Measurements from ENCODE around the gene SP3. TPM values are rescaled to one million over a fixed set of nuclear protein-coding genes. Genes with fewer than 3 reads are reported as not detected.

The SP3 gene
- total RNA-seq, 1 experiment from 2014 or later = 80.2 TPM

DNA sequence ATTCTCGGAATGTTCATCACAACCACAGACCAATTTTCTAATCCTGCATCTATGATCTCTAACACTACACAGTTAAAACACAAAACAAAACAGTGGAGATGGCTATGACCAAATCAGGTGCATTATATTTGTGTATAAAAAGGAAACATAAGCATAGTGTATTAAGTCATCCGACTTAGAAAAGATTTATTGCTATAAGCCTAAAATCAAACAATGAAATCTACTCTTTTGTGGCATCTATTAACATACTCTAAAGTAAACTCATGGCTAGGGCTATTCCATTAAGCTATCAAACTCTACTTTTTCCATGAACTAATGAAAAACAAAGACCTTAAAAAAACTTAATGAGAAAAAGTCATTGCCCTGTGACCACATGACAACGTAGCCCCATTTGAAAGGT, 8.7 kb downstream of the SP3 start:
- ChIA-PET POLR2A (interaction anchor here (0.6 kb wide), 1 partner anchor 12 kb away, joined by 3 read pairs; no protein-coding TSS in a partner anchor), CTCF (no interaction called here)
- in situ Hi-C loops (cut with HindIII; ENCODE audit: low pct_unique_long_range_greater_than_20kb, low sequenced_read_pairs) = no loop called here
- Histone ChIP-seq H3K9me3 (ENCODE audit: control insufficient read depth, insufficient read depth, low read depth, low read length) (peaks cover 6% of the 10 kb centered on the region; the same call in 1 of the 2 replicates), H3K4me1 (ENCODE audit: control insufficient read depth, insufficient read depth, low read length) (peaks cover 38% of the 10 kb centered on the region), H3K36me3 (ENCODE audit: control insufficient read depth, insufficient read depth, low read length) (peaks cover 20% of the 10 kb centered on the region), H3K4me3 (ENCODE audit: low read depth in 2 of 2, low read length in 2 of 2) (no peak overlapping the region), H3K27ac (ENCODE audit: low read length) (no peak overlapping the region), H3K27me3 (ENCODE audit: control insufficient read depth, insufficient read depth, low read length) (no peaks in the 10 kb centered on the region)
- no peak for ATAC-seq
- intact Hi-C loops (cut with micrococcal nuclease; ENCODE audit: unreplicated experiment) = no loop called here
- DNase-seq (ENCODE audit: low read depth, low spot score) = no peak
- BruUV-seq (replicated peaks) = no TSS peak
- TF ChIP-seq POLR2AphosphoS5 (IDR thresholded peaks at IDR 0.05; ENCODE audit: low read depth, low read length) = no peak
- TF ChIP-seq, protein P1, sequence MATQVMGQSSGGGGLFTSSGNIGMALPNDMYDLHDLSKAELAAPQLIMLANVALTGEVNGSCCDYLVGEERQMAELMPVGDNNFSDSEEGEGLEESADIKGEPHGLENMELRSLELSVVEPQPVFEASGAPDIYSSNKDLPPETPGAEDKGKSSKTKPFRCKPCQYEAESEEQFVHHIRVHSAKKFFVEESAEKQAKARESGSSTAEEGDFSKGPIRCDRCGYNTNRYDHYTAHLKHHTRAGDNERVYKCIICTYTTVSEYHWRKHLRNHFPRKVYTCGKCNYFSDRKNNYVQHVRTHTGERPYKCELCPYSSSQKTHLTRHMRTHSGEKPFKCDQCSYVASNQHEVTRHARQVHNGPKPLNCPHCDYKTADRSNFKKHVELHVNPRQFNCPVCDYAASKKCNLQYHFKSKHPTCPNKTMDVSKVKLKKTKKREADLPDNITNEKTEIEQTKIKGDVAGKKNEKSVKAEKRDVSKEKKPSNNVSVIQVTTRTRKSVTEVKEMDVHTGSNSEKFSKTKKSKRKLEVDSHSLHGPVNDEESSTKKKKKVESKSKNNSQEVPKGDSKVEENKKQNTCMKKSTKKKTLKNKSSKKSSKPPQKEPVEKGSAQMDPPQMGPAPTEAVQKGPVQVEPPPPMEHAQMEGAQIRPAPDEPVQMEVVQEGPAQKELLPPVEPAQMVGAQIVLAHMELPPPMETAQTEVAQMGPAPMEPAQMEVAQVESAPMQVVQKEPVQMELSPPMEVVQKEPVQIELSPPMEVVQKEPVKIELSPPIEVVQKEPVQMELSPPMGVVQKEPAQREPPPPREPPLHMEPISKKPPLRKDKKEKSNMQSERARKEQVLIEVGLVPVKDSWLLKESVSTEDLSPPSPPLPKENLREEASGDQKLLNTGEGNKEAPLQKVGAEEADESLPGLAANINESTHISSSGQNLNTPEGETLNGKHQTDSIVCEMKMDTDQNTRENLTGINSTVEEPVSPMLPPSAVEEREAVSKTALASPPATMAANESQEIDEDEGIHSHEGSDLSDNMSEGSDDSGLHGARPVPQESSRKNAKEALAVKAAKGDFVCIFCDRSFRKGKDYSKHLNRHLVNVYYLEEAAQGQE (IDR thresholded peaks at IDR 0.05; ENCODE audit: insufficient read depth in 1 of 2, low read depth in 2 of 2, low read length in 1 of 2) = no peak
- no peak for TF ChIP-seq TCF7L2 (IDR thresholded peaks at IDR 0.05; ENCODE audit: low read depth, low read length)

DNA sequence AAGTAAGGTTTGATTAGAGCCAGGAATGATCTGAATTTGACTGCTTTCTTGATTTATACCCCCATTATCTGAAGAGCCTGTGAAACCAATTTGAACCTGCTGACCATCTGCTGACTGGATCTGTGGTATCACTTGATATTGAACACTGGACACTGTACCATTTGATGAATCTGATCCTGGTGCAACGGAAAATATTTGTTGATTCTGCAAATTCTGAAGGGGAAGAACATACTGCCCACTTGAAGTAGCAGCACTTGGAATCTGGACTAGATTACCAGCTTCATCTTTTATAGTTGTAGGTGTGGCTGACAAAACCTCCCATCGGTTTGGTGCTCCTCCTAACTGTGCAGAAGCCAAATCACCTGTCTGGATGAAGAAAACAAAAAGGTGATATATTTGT, 9.3 kb downstream of the SP3 start:
- intact Hi-C loops (cut with micrococcal nuclease; ENCODE audit: unreplicated experiment) = no loop called here
- in situ Hi-C loops (cut with HindIII; ENCODE audit: low pct_unique_long_range_greater_than_20kb, low sequenced_read_pairs) = no loop called here
- no TSS peak for BruUV-seq (replicated peaks)
- Histone ChIP-seq H3K4me3 (ENCODE audit: low read depth in 2 of 2, low read length in 2 of 2) (no peak overlapping the region), H3K27ac (ENCODE audit: low read length) (no peak overlapping the region), H3K4me1 (ENCODE audit: control insufficient read depth, insufficient read depth, low read length) (peaks cover 33% of the 10 kb centered on the region), H3K9me3 (ENCODE audit: control insufficient read depth, insufficient read depth, low read depth, low read length) (no peaks in the 10 kb centered on the region), H3K27me3 (ENCODE audit: control insufficient read depth, insufficient read depth, low read length) (no peaks in the 10 kb centered on the region), H3K36me3 (ENCODE audit: control insufficient read depth, insufficient read depth, low read length) (peaks cover 22% of the 10 kb centered on the region)
- ChIA-PET CTCF (no interaction called here), POLR2A (no interaction called here)
- no peak for DNase-seq (ENCODE audit: low read depth, low spot score)
- TF ChIP-seq POLR2AphosphoS5 (IDR thresholded peaks at IDR 0.05; ENCODE audit: low read depth, low read length) (no peak), SIN3A (IDR thresholded peaks at IDR 0.05; ENCODE audit: borderline replicate concordance, insufficient read depth, low read depth, low read length) (no peak), TCF7L2 (IDR thresholded peaks at IDR 0.05; ENCODE audit: low read depth, low read length) (no peak)
- no peak for ATAC-seq

DNA sequence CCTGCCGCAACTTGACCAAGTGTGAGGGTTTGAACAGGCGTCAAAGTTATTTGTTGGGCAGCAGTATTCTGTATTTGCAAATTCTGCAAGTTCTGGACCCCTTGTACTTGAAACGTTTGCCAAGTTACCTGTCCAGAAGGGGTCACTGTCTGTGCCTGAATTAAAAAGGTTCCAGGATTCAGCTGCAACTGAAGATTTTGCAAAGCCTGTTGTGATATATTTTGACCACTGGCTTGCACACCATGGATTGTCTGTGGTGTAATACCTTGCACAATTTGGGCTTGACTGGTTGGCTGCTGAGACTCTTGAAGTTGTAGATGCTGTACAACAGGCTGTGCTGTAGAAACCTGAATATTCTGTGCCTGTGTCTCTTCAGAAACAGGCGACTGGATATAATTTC, 10.2 kb downstream of the SP3 start:
- ChIA-PET CTCF (no interaction called here), POLR2A (no interaction called here)
- Histone ChIP-seq H3K4me3 (ENCODE audit: low read depth in 2 of 2, low read length in 2 of 2) (no peak overlapping the region), H3K27me3 (ENCODE audit: control insufficient read depth, insufficient read depth, low read length) (no peaks in the 10 kb centered on the region), H3K9me3 (ENCODE audit: control insufficient read depth, insufficient read depth, low read depth, low read length) (no peaks in the 10 kb centered on the region), H3K4me1 (ENCODE audit: control insufficient read depth, insufficient read depth, low read length) (peaks cover 33% of the 10 kb centered on the region), H3K36me3 (ENCODE audit: control insufficient read depth, insufficient read depth, low read length) (peaks cover 22% of the 10 kb centered on the region), H3K27ac (ENCODE audit: low read length) (no peak overlapping the region)
- in situ Hi-C loops (cut with HindIII; ENCODE audit: low pct_unique_long_range_greater_than_20kb, low sequenced_read_pairs) (no loop called here), intact Hi-C loops (cut with micrococcal nuclease; ENCODE audit: unreplicated experiment) (no loop called here)
- DNase-seq (ENCODE audit: low read depth, low spot score) = no peak
- TF ChIP-seq, protein P2, sequence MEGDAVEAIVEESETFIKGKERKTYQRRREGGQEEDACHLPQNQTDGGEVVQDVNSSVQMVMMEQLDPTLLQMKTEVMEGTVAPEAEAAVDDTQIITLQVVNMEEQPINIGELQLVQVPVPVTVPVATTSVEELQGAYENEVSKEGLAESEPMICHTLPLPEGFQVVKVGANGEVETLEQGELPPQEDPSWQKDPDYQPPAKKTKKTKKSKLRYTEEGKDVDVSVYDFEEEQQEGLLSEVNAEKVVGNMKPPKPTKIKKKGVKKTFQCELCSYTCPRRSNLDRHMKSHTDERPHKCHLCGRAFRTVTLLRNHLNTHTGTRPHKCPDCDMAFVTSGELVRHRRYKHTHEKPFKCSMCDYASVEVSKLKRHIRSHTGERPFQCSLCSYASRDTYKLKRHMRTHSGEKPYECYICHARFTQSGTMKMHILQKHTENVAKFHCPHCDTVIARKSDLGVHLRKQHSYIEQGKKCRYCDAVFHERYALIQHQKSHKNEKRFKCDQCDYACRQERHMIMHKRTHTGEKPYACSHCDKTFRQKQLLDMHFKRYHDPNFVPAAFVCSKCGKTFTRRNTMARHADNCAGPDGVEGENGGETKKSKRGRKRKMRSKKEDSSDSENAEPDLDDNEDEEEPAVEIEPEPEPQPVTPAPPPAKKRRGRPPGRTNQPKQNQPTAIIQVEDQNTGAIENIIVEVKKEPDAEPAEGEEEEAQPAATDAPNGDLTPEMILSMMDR (IDR thresholded peaks at IDR 0.05) = peak; percentile 27
- TF ChIP-seq, protein P1 (IDR thresholded peaks at IDR 0.05; ENCODE audit: insufficient read depth in 1 of 2, low read depth in 2 of 2, low read length in 1 of 2) = no peak
- no TSS peak for BruUV-seq (replicated peaks)
- no peak for ATAC-seq

Measured in Panc1 (cell line).